HepG2 (cell line): Measurements from ENCODE around the gene NFE2L1. TPM values are rescaled to one million over a fixed set of nuclear protein-coding genes. Genes with fewer than 3 reads are reported as not detected.
A peak's percentile ranks its signal among the peaks of the same experiment; 100 is the strongest.

Experiments used
- ARID5B ChIP-seq: IDR thresholded peaks from 2 replicates; pipeline ENCODE4 v1.4.0; 2020; ENCODE audit warnings: mild to moderate bottlenecking, missing genetic modification reagents
- DMTF1 ChIP-seq: sonication (generic); formaldehyde crosslinking; IDR thresholded peaks from 2 replicates; pipeline ENCODE4 v1.4.0; 2020; ENCODE audit warnings: mild to moderate bottlenecking, missing genetic modification reagents
- EP300 ChIP-seq, 3 experiments: sonication (generic) in 1 of 3; formaldehyde crosslinking in 1 of 3; IDR thresholded peaks; 2 replicates each; pipeline versions ENCODE4 v1.5.1 to v1.6.1; 2011 to 2020; ENCODE audit warnings: low read depth in 2 of 3, low read length in 2 of 3, borderline replicate concordance in 1 of 3, improper control_type of control experiment in 1 of 3, mild to moderate bottlenecking in 1 of 3, missing genetic modification reagents in 1 of 3, moderate library complexity in 1 of 3
- HNRNPL ChIP-seq: fragments of 200-400 bp; formaldehyde crosslinking; IDR thresholded peaks from 2 replicates; pipeline ENCODE4 v1.6.1; 2017; ENCODE audit warnings: mild to moderate bottlenecking, low read depth, low read length
- IKZF4 ChIP-seq: sonication (generic); formaldehyde crosslinking; IDR thresholded peaks from 2 replicates; pipeline ENCODE4 v1.5.1; 2020; ENCODE audit warnings: borderline replicate concordance, mild to moderate bottlenecking, low read depth, missing genetic modification reagents; ENCODE audit errors: not compliant biosample characterization
- KLF11 ChIP-seq: IDR thresholded peaks from 2 replicates; pipeline ENCODE4 v1.6.1; 2016; ENCODE audit warnings: missing compliant biosample characterization
- KMT2A ChIP-seq: sonication (generic); formaldehyde crosslinking; IDR thresholded peaks from 2 replicates; pipeline ENCODE4 v1.4.0; 2020; ENCODE audit warnings: missing genetic modification reagents
- MED13 ChIP-seq: sonication (generic); formaldehyde crosslinking; IDR thresholded peaks from 2 replicates; pipeline ENCODE4 v1.5.0; 2020; ENCODE audit warnings: missing genetic modification reagents
- NFATC3 ChIP-seq: sonication (generic); formaldehyde crosslinking; IDR thresholded peaks from 2 replicates; pipeline ENCODE4 v1.5.1; 2020; ENCODE audit warnings: mild to moderate bottlenecking, missing genetic modification reagents
- NFRKB ChIP-seq: fragments of 450-650 bp; IDR thresholded peaks from 2 replicates; pipeline ENCODE4 v1.6.1; 2017
- RBAK ChIP-seq: sonication (generic); formaldehyde crosslinking; IDR thresholded peaks from 2 replicates; pipeline ENCODE4 v1.5.1; 2020; ENCODE audit warnings: mild to moderate bottlenecking, missing genetic modification reagents
- RELA ChIP-seq: sonication (generic); formaldehyde crosslinking; IDR thresholded peaks from 2 replicates; pipeline ENCODE4 v1.4.0; 2020; ENCODE audit warnings: missing genetic modification reagents
- RFX1 ChIP-seq: fragments of 450-650 bp; IDR thresholded peaks from 2 replicates; pipeline ENCODE4 v1.6.1; 2017
- SCMH1 ChIP-seq: sonication (generic); formaldehyde crosslinking; IDR thresholded peaks from 2 replicates; pipeline ENCODE4 v1.9.0; 2021; ENCODE audit warnings: missing genetic modification reagents, mild to moderate bottlenecking, borderline replicate concordance
- SIN3B ChIP-seq: fragments of 150-350 bp; IDR thresholded peaks from 2 replicates; pipeline ENCODE4 v1.6.1; 2014; ENCODE audit warnings: low read length
- SIX1 ChIP-seq: sonication (generic); formaldehyde crosslinking; IDR thresholded peaks from 2 replicates; pipeline ENCODE4 v1.4.0; 2020; ENCODE audit warnings: missing genetic modification reagents, borderline replicate concordance
- U2AF1 ChIP-seq: fragments of 200-400 bp; formaldehyde crosslinking; optimal IDR thresholded peaks from 2 replicates; pipeline ENCODE3; 2017; ENCODE audit warnings: mild to moderate bottlenecking, low read depth, low read length
- ZMAT3 ChIP-seq: sonication (generic); formaldehyde crosslinking; conservative IDR thresholded peaks from 2 replicates; pipeline ENCODE4 v1.7.0; 2021; ENCODE audit warnings: missing genetic modification reagents
- ZNF143 ChIP-seq: sonication (generic); formaldehyde crosslinking; IDR thresholded peaks from 2 replicates; pipeline ENCODE4 v1.4.0; 2020; ENCODE audit warnings: missing genetic modification reagents
- polyA plus RNA-seq, 8 experiments: library from polyadenylated mRNA; depleted of rRNA in 3 of 8; stranded (reverse) in 7 of 8; unstranded in 1 of 8; fragments of >200 nt; fragmentation: Illumina TruSeq in 4 of 8; extraction: Trizol in 4 of 8; gene quantifications; 2 replicates each; pipeline versions ENCODE4 v1.2.1 to v1.2.3, GENCODE V29; 2011 to 2016; ENCODE audit warnings: low read depth in 4 of 8, missing spikeins in 1 of 8, mixed read lengths in 1 of 8; ENCODE audit not compliant: insufficient read depth in 1 of 8
- total RNA-seq, 5 experiments: library from RNA; depleted of rRNA; stranded (reverse); fragments of >200 nt; fragmentation: Illumina TruSeq; extraction: Trizol; gene quantifications; 2 replicates each; pipeline ENCODE4 v1.2.3, GENCODE V29; 2016; ENCODE audit warnings: low read depth in 1 of 5
- TF ChIP-seq, protein P1 (sequence below): sonication (generic); formaldehyde crosslinking; conservative IDR thresholded peaks from 2 replicates; pipeline ENCODE4 v1.4.0; 2020; ENCODE audit warnings: missing genetic modification reagents
- TF ChIP-seq, protein P2 (sequence below): sonication (generic); formaldehyde crosslinking; IDR thresholded peaks from 2 replicates; pipeline ENCODE4 v1.4.0; 2020; ENCODE audit warnings: mild to moderate bottlenecking, low read depth, missing genetic modification reagents

NFE2L1 gene
- total and polyA plus RNA-seq, 2 of the 13 experiments (the other 11 are each of a cell fraction or from before 2014, with no cell fraction given) = 67.0 to 234 TPM

DNA sequence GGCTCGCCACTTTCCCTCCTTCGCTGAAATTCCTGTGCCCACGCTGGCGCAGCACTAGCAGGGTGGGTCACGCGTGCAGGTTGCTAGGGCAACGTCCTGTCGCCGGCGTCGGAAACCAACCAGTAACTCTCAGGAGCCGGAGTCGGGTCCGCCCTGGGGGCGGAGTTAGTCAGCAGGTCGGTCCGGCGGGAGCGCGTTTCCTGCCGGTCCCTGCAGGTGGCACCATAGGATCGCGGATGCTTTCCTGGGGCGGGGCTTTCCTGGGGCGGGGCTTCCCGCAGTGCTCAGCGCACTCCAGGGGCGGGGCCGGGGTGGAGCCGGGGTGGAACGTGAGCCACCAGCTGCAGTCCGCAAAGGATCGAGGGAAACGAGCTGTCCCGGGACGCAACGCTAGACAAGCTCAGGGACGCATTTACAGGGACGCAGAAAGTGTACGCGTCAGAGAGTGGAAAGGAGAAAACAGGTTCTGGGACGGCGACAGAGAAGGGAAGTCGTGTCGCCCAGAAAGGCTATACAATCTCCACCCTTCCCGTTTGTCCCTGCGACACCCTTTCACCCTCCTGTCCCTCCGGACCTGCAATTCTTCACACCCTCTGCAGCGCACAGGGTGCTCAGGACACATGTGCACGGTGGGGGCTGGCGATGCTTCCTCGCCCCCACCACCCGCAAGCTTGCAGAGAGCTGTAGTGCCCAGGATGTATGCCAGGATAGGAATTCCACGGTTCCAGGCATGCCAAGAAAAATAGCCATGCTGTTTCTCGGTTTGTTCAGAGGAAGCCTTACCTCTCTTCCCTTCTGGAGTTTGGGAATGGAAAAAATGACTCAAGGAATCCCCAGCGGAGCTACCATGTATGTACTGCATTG, 22.9 kb upstream of the NFE2L1 start (continued):
- TF ChIP-seq NFRKB (no peak), U2AF1 (no peak), NFATC3 (no peak), MED13 (no peak), SIX1 (CRISPR knock-in tag) (no peak; the same call in 1 of the 2 replicates), RELA (no peak), DMTF1 (CRISPR knock-in tag) (no peak), HNRNPL (no peak), KMT2A (CRISPR knock-in tag) (peak; percentile 53), IKZF4 (no peak), SIN3B (peak; percentile 67; the same call in 1 of the 2 replicates), RBAK (CRISPR knock-in tag) (peak; percentile 50; the same call in 1 of the 2 replicates), SCMH1 (CRISPR knock-in tag) (no peak), KLF11 (CRISPR knock-in tag) (no peak), ARID5B (peak; percentile 49; the same call in 1 of the 2 replicates), RFX1 (peak; percentile 96), ZNF143 (CRISPR knock-in tag) (peak; percentile 82), ZMAT3 (CRISPR knock-in tag) (no peak), EP300 (IDR thresholded peaks at IDR 0.05; ENCODE audit: low read depth in 2 of 2, low read length in 2 of 2) (0 out of 4 replicates have a peak, but pooled peaks of 1 of the 2 experiments have one; percentile 40), EP300 (CRISPR knock-in tag; IDR thresholded peaks at IDR 0.05; ENCODE audit: borderline replicate concordance) (0 out of 2 replicates have a peak, but pooled peaks have one; percentile 23)
- TF ChIP-seq, protein P1, sequence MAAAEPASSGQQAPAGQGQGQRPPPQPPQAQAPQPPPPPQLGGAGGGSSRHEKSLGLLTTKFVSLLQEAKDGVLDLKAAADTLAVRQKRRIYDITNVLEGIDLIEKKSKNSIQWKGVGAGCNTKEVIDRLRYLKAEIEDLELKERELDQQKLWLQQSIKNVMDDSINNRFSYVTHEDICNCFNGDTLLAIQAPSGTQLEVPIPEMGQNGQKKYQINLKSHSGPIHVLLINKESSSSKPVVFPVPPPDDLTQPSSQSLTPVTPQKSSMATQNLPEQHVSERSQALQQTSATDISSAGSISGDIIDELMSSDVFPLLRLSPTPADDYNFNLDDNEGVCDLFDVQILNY (CRISPR knock-in tag) = 0 out of 2 replicates have a peak, but pooled peaks have one; percentile 43
- TF ChIP-seq, protein P2, sequence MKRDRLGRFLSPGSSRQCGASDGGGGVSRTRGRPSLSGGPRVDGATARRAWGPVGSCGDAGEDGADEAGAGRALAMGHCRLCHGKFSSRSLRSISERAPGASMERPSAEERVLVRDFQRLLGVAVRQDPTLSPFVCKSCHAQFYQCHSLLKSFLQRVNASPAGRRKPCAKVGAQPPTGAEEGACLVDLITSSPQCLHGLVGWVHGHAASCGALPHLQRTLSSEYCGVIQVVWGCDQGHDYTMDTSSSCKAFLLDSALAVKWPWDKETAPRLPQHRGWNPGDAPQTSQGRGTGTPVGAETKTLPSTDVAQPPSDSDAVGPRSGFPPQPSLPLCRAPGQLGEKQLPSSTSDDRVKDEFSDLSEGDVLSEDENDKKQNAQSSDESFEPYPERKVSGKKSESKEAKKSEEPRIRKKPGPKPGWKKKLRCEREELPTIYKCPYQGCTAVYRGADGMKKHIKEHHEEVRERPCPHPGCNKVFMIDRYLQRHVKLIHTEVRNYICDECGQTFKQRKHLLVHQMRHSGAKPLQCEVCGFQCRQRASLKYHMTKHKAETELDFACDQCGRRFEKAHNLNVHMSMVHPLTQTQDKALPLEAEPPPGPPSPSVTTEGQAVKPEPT (CRISPR knock-in tag) = no peak
